GM23338 (cell line): ENCODE data around the gene POP7. TPM values are rescaled to one million over a fixed set of nuclear protein-coding genes. Genes with fewer than 3 reads are reported as not detected.
A peak's percentile ranks its signal among the peaks of the same experiment; 100 is the strongest.

Experiments used
- ATAC-seq: fragments of 200-7000 bp; cut with Tn5 transposase; 3 replicates; pipeline ENCODE4 v1.9.1; 2020
- DNase-seq: peaks from one replicate; pipeline ENCODE4 v3.0.0-alpha.2; 2015; ENCODE audit warnings: low spot score
- H2AFZ ChIP-seq: fragments of 200-600 bp; sonication (generic); 2 replicates; pipeline ENCODE4 v1.8.0; 2016; ENCODE audit warnings: antibody characterized with exemption, mild to moderate bottlenecking, moderate library complexity
- H3F3A ChIP-seq: fragments of 200-600 bp; sonication (generic); replicated peaks from 2 replicates; pipeline ENCODE4 v1.8.0; 2017; ENCODE audit warnings: antibody characterized with exemption, mixed run types, low read depth
- H3K27ac ChIP-seq: fragments of 200-600 bp; sonication (generic); 2 replicates; pipeline ENCODE4 v1.6.1; 2016; ENCODE audit warnings: low read depth
- H3K27me3 ChIP-seq: fragments of 200-600 bp; sonication (generic); 2 replicates; pipeline ENCODE4 v1.8.0; 2016; ENCODE audit warnings: mild to moderate bottlenecking, mixed run types, moderate library complexity; ENCODE audit not compliant: insufficient read depth
- H3K36me3 ChIP-seq: fragments of 200-600 bp; sonication (generic); 2 replicates; pipeline ENCODE4 v1.8.0; 2016; ENCODE audit warnings: mild to moderate bottlenecking; ENCODE audit not compliant: insufficient read depth
- H3K4me1 ChIP-seq: fragments of 200-600 bp; sonication (generic); 2 replicates; pipeline ENCODE4 v1.8.0; 2016; ENCODE audit warnings: mild to moderate bottlenecking, moderate library complexity; ENCODE audit not compliant: insufficient read depth
- H3K4me2 ChIP-seq: fragments of 200-600 bp; sonication (generic); 2 replicates; pipeline ENCODE4 v1.7.1; 2017; ENCODE audit warnings: mixed run types
- H3K4me3 ChIP-seq: fragments of 200-600 bp; sonication (generic); 2 replicates; pipeline ENCODE4 v1.6.1; 2016; ENCODE audit warnings: mixed run types
- H3K79me2 ChIP-seq: fragments of 200-600 bp; sonication (generic); replicated peaks from 2 replicates; pipeline ENCODE4 v1.8.0; 2017; ENCODE audit warnings: mild to moderate bottlenecking; ENCODE audit not compliant: insufficient read depth
- H3K9me2 ChIP-seq: fragments of 200-600 bp; sonication (generic); 2 replicates; pipeline ENCODE4 v1.8.0; 2017; ENCODE audit not compliant: insufficient read depth
- H4K20me1 ChIP-seq: fragments of 200-600 bp; sonication (generic); replicated peaks from 2 replicates; pipeline ENCODE4 v1.8.0; 2017; ENCODE audit warnings: mild to moderate bottlenecking; ENCODE audit not compliant: insufficient read depth
- H3K27ac Mint-ChIP-seq: 2 replicates; pipeline ENCODE4 v1.8.0; 2020; ENCODE audit warnings: inconsistent platforms, mild to moderate bottlenecking, moderate library complexity, mixed read lengths
- H3K27me3 Mint-ChIP-seq: 3 replicates; pipeline ENCODE4 v1.8.0; 2022; ENCODE audit warnings: low read depth, mild to moderate bottlenecking, moderate library complexity, mixed read lengths, inconsistent platforms; ENCODE audit not compliant: insufficient read depth, poor library complexity
- H3K36me3 Mint-ChIP-seq: 3 replicates; pipeline ENCODE4 v1.8.0; 2021; ENCODE audit warnings: low read depth, mild to moderate bottlenecking, inconsistent platforms, moderate library complexity, mixed read lengths
- H3K4me1 Mint-ChIP-seq: 3 replicates; pipeline ENCODE4 v1.8.0; 2020; ENCODE audit warnings: mild to moderate bottlenecking, inconsistent platforms, mixed read lengths
- H3K4me3 Mint-ChIP-seq: 3 replicates; pipeline ENCODE4 v1.8.0; 2021; ENCODE audit warnings: moderate library complexity, mild to moderate bottlenecking, inconsistent platforms, mixed read lengths
- H3K9me3 Mint-ChIP-seq: 3 replicates; pipeline ENCODE4 v1.8.0; 2020; ENCODE audit warnings: moderate library complexity, mild to moderate bottlenecking, inconsistent platforms, mixed read lengths
- CREB1 ChIP-seq: fragments of 250-450 bp; sonication (Bioruptor Pico); IDR thresholded peaks from 2 replicates; pipeline ENCODE4 v1.5.0; 2020; ENCODE audit warnings: low read depth, mild to moderate bottlenecking, moderate library complexity
- CTCF ChIP-seq, 2 experiments: fragments of 200-600 bp in 1 of 2; sonication (generic) in 1 of 2; conservative IDR thresholded peaks; 2 replicates each; pipeline versions ENCODE4 v1.5.1 to v1.6.1; 2016 to 2017; ENCODE audit warnings: antibody characterized with exemption in 2 of 2, low read depth in 2 of 2, mild to moderate bottlenecking in 2 of 2, moderate library complexity in 1 of 2
- ETS1 ChIP-seq: IDR thresholded peaks from 2 replicates; pipeline ENCODE4 v1.6.1; 2016; ENCODE audit warnings: antibody characterized with exemption
- EZH2 ChIP-seq: fragments of 200-600 bp; sonication (generic); IDR thresholded peaks from one replicate; pipeline ENCODE4 v1.8.0; 2017; ENCODE audit warnings: antibody characterized with exemption, mild to moderate bottlenecking, low read depth; ENCODE audit not compliant: unreplicated experiment
- EZH2phosphoT487 ChIP-seq: fragments of 200-600 bp; sonication (generic); IDR thresholded peaks from one replicate; pipeline ENCODE4 v1.8.1; 2018; ENCODE audit warnings: antibody characterized with exemption; ENCODE audit not compliant: unreplicated experiment
- JUNB ChIP-seq: IDR thresholded peaks from one replicate; pipeline ENCODE4 v1.6.1; 2016; ENCODE audit warnings: antibody characterized with exemption; ENCODE audit not compliant: unreplicated experiment
- NANOG ChIP-seq: IDR thresholded peaks from 2 replicates; pipeline ENCODE4 v1.6.1; 2016; ENCODE audit warnings: antibody characterized with exemption, borderline replicate concordance
- POLR2AphosphoS5 ChIP-seq: IDR thresholded peaks from 2 replicates; pipeline ENCODE4 v1.6.1; 2016; ENCODE audit warnings: antibody characterized with exemption, low read depth
- REST ChIP-seq: IDR thresholded peaks from one replicate; pipeline ENCODE4 v1.6.1; 2018; ENCODE audit warnings: antibody characterized with exemption; ENCODE audit not compliant: unreplicated experiment
- ZNF114 ChIP-seq: fragments of 250-450 bp; sonication (Bioruptor Pico); IDR thresholded peaks from 2 replicates; pipeline ENCODE4 v1.5.0; 2020; ENCODE audit warnings: mild to moderate bottlenecking, moderate library complexity
- ZNF331 ChIP-seq: fragments of 250-450 bp; sonication (Bioruptor Pico); IDR thresholded peaks from 2 replicates; pipeline ENCODE4 v1.5.0; 2020; ENCODE audit warnings: low read depth, mild to moderate bottlenecking, moderate library complexity
- polyA plus RNA-seq: library from polyadenylated mRNA; unstranded; fragments of >200 nt; fragmentation: Nextera tagmentation; extraction: Ambion mirVana; gene quantifications from 2 replicates; pipeline ENCODE4 v1.2.1, GENCODE V29; 2016
- total RNA-seq: library from RNA; depleted of rRNA; stranded (reverse); fragments of >200 nt; shearing (Covaris generic); gene quantifications from 2 replicates; pipeline ENCODE4 v1.2.3, GENCODE V29; 2014

The POP7 gene
- total and polyA plus RNA-seq, 2 experiments from 2014 or later, result 110 to 216 TPM

GRCh38 chr7:100689230-100690135 is 16.4 kb upstream of the POP7 start:
- peaks cover 21% of the 10 kb centered on the region for H3F3A ChIP-seq
- Mint-ChIP-seq H3K36me3 (peaks cover 61% of the 10 kb centered on the region), H3K27me3 (peaks cover 19% of the 10 kb centered on the region), H3K4me3 (peak overlapping the region; percentile 24; the same call in 1 of the 3 replicates), H3K9me3 (peaks cover 3% of the 10 kb centered on the region; the same call in 1 of the 3 replicates), H3K4me1 (peaks cover 32% of the 10 kb centered on the region), H3K27ac (peak overlapping the region; percentile 78; the same call in 1 of the 2 replicates)
- no peak overlapping the region for H3K4me3 ChIP-seq
- peaks cover 22% of the 10 kb centered on the region for H3K4me1 ChIP-seq
- peaks cover 9% of the 10 kb centered on the region for H3K36me3 ChIP-seq
- H3K4me2 ChIP-seq, result no peak overlapping the region
- H3K79me2 ChIP-seq, result peaks cover 59% of the 10 kb centered on the region
- no peaks in the 10 kb centered on the region for H3K27me3 ChIP-seq
- TF ChIP-seq CTCF (conservative IDR thresholded peaks at IDR 0.05; ENCODE audit: low read depth in 2 of 2), result 0 out of 4 replicates have a peak, but pooled peaks of 1 of the 2 experiments have one; percentile 1
- TF ChIP-seq ZNF114, result no peak
- peak overlapping the region; percentile 39; the same call in 1 of the 2 replicates for H3K27ac ChIP-seq
- ATAC-seq, result no peak
- H4K20me1 ChIP-seq, result peaks cover 41% of the 10 kb centered on the region
- peak; percentile 41 for DNase-seq
- no peak overlapping the region for H2AFZ ChIP-seq
- H3K9me2 ChIP-seq, result no peaks in the 10 kb centered on the region

- peak overlapping the region; percentile 97 for H3K27ac Mint-ChIP-seq
- H3K4me1 ChIP-seq, result peaks cover 22% of the 10 kb centered on the region
- H3K9me2 ChIP-seq, result no peaks in the 10 kb centered on the region
- H3K27me3 Mint-ChIP-seq, result peaks cover 28% of the 10 kb centered on the region
- no peak overlapping the region for H2AFZ ChIP-seq
- peaks cover 8% of the 10 kb centered on the region; the same call in 2 of the 3 replicates for H3K9me3 Mint-ChIP-seq
- H4K20me1 ChIP-seq, result peaks cover 41% of the 10 kb centered on the region
- H3K4me2 ChIP-seq, result peak overlapping the region; percentile 98
- peak overlapping the region; percentile 82 for H3K27ac ChIP-seq
- H3K79me2 ChIP-seq, result peaks cover 65% of the 10 kb centered on the region
- H3K27me3 ChIP-seq, result no peaks in the 10 kb centered on the region
- H3K4me1 Mint-ChIP-seq, result peaks cover 42% of the 10 kb centered on the region
- H3K4me3 Mint-ChIP-seq, result peak overlapping the region; percentile 96
- H3K4me3 ChIP-seq, result peak overlapping the region; percentile 96
- H3K36me3 ChIP-seq, result peaks cover 9% of the 10 kb centered on the region
- H3F3A ChIP-seq, result peaks cover 25% of the 10 kb centered on the region
- peak; percentile 96 for DNase-seq
- ATAC-seq, result peak; percentile 83
- peaks cover 40% of the 10 kb centered on the region for H3K36me3 Mint-ChIP-seq
- TF ChIP-seq NANOG, result no peak
- no peak for TF ChIP-seq EZH2
- no peak for TF ChIP-seq ETS1
- peak; percentile 93 to 94 for TF ChIP-seq CTCF (conservative IDR thresholded peaks at IDR 0.05; ENCODE audit: low read depth in 2 of 2)
- TF ChIP-seq CREB1, result 0 out of 2 replicates have a peak, but pooled peaks have one; percentile 23
- TF ChIP-seq REST, result no peak
- TF ChIP-seq ZNF331, result no peak
- TF ChIP-seq JUNB, result no peak
- no peak for TF ChIP-seq EZH2phosphoT487
- TF ChIP-seq POLR2AphosphoS5, result no peak; the same call in 1 of the 2 replicates
Observed at GRCh38 chr7:100691676-100692577, 14.0 kb upstream of the POP7 start.
